Kidney (tissue), 14 donors: ENCODE measurements around the gene ANKUB1. TPM values are rescaled to one million over a fixed set of nuclear protein-coding genes. Genes with fewer than 3 reads are reported as not detected.

Experiments
- DNase-seq, 5 donors: peaks; one replicate each; pipeline ENCODE4 v3.0.0-alpha.2; 2013 to 2020
- FAIRE-seq: peaks from 2 replicates; lab custom pipeline; 2012; peaks lifted over from hg19 to GRCh38; lab: Jason Lieb, UNC
- H3K27ac ChIP-seq, 2 donors: one replicate each; pipeline ENCODE4 v1.7.0; 2013; ENCODE audit warnings: low read depth in 2 of 2, low read length in 2 of 2, inconsistent platforms in 1 of 2
- H3K27me3 ChIP-seq: one replicate; pipeline ENCODE4 v1.7.1; 2013; ENCODE audit warnings: low read length, inconsistent platforms; ENCODE audit not compliant: control insufficient read depth, insufficient read depth
- H3K36me3 ChIP-seq, 3 donors: one replicate each; pipeline versions ENCODE4 v1.7.0 to v1.7.1; 2013; ENCODE audit warnings: low read length in 3 of 3, control low read depth in 1 of 3, inconsistent platforms in 1 of 3; ENCODE audit not compliant: insufficient read depth in 3 of 3, control insufficient read depth in 2 of 3
- H3K4me1 ChIP-seq, 3 donors: one replicate each; pipeline versions ENCODE4 v1.7.0 to v1.7.1; 2013; ENCODE audit warnings: low read length in 3 of 3, inconsistent platforms in 1 of 3, low read depth in 1 of 3; ENCODE audit not compliant: control insufficient read depth in 2 of 3, insufficient read depth in 2 of 3
- H3K4me3 ChIP-seq, 3 donors: one replicate each; pipeline versions ENCODE4 v1.7.0 to v1.8.1; 2013; ENCODE audit warnings: low read length in 3 of 3, control low read depth in 1 of 3, inconsistent platforms in 1 of 3
- H3K9ac ChIP-seq, 3 donors: one replicate each; pipeline versions ENCODE4 v1.7.0 to v1.7.1; 2013; ENCODE audit warnings: low read length in 3 of 3, control low read depth in 1 of 3, inconsistent platforms in 1 of 3
- H3K9me3 ChIP-seq, 3 donors: one replicate each; pipeline versions ENCODE4 v1.7.0 to v1.7.1; 2013; ENCODE audit warnings: low read length in 3 of 3, control low read depth in 1 of 3, inconsistent platforms in 1 of 3; ENCODE audit not compliant: control insufficient read depth in 2 of 3, insufficient read depth in 1 of 3
- intact Hi-C: fragments of 100-400 bp; cut with DNase I; formaldehyde crosslinking; loops from one replicate; pipeline ENCODE4 v1.11.1; 2022
- polyA plus RNA-seq: library from polyadenylated mRNA; stranded (reverse); fragments of 350-450 nt; fragmentation: Illumina TruSeq; extraction: RNeasy Lipid Tissue Mini Kit (QIAGEN cat#74804); gene quantifications from one replicate; pipeline ENCODE4 v1.2.3, GENCODE V29; 2014; ENCODE audit warnings: low read depth, low replicate concordance; ENCODE audit not compliant: insufficient read depth
- total RNA-seq: library from RNA; stranded (reverse); fragmentation: NEBNext Ultra II Directional; extraction: Animal tissue kit (Norgen Biotek cat#: 25700); gene quantifications from one replicate; pipeline ENCODE4 v1.2.1, GENCODE V29; 2021
- TF ChIP-seq, protein P1 (sequence below): IDR thresholded peaks from 3 replicates; pipeline ENCODE4 v1.5.1; 2012; ENCODE audit warnings: mild to moderate bottlenecking, moderate library complexity, borderline replicate concordance; ENCODE audit not compliant: insufficient read depth; ENCODE audit errors: extremely low read depth
- donor health status: control.
- donor health status: control.
- donor health status: control.
- donor health status: control.
- donor health status: control.
- donor health status: DM: yes; HTN: yes; CAD: no.
- donor health status: Normal renal cell carcinoma (clear cell type).

ANKUB1 gene
- total and polyA plus RNA-seq, 2 donors from 2014 or later: not detected

DNA sequence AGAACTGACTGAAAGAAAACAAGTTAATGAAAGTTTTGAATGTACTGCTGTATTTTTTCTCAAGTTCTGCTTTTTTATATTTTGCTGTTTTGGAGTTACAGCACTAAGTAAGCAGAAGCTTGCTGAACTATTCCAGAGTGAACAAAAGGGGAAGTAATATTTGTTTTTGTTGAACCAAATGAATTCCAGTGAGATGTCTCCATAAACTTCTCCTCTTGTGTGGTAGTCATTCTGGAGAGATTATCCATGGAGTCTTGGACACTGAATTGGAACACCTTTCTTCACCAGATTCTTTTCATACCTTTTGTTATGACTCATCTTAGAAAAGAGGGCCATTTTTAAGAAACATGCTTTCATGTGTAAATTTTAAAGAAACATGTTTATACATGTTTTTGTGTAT, 8.8 kb downstream of the ANKUB1 start:
- Histone ChIP-seq H3K4me1 (no peaks in the 10 kb centered on the region), H3K27me3 (no peaks in the 10 kb centered on the region), H3K36me3 (no peaks in the 10 kb centered on the region), H3K4me3 (no peak overlapping the region), H3K27ac (no peak overlapping the region), H3K9ac (no peak overlapping the region), H3K9me3 (no peaks in the 10 kb centered on the region)
- intact Hi-C loops: no loop called here
- TF ChIP-seq, protein P1, sequence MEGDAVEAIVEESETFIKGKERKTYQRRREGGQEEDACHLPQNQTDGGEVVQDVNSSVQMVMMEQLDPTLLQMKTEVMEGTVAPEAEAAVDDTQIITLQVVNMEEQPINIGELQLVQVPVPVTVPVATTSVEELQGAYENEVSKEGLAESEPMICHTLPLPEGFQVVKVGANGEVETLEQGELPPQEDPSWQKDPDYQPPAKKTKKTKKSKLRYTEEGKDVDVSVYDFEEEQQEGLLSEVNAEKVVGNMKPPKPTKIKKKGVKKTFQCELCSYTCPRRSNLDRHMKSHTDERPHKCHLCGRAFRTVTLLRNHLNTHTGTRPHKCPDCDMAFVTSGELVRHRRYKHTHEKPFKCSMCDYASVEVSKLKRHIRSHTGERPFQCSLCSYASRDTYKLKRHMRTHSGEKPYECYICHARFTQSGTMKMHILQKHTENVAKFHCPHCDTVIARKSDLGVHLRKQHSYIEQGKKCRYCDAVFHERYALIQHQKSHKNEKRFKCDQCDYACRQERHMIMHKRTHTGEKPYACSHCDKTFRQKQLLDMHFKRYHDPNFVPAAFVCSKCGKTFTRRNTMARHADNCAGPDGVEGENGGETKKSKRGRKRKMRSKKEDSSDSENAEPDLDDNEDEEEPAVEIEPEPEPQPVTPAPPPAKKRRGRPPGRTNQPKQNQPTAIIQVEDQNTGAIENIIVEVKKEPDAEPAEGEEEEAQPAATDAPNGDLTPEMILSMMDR: no peak
- FAIRE-seq (no peak), DNase-seq (no peak)

DNA sequence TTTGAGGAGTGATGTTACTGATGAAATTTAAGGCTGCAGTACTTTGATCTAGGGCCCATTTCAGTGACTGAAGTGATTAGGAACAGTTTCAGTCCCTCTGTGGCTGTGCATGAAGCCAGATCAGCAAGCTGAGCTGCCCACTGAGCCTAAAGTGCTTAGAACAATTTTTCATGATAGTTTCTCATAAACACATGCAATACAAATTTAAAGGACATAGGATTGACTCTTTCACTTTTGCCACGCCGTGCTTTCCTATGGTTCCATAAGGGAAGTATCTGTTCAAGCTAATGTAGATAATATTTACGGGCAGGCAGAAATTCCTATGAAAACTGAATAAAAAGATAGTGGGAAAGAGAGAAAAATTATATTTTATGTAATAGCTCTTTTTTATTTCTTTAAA, 10.6 kb downstream of the ANKUB1 start:
- TF ChIP-seq, protein P1: no peak
- no peaks in the 10 kb centered on the region for H3K27me3 ChIP-seq
- no peaks in the 10 kb centered on the region for H3K36me3 ChIP-seq
- intact Hi-C loops: no loop called here
- no peak for FAIRE-seq
- no peak overlapping the region for H3K4me3 ChIP-seq
- H3K9me3 ChIP-seq: no peaks in the 10 kb centered on the region
- DNase-seq: no peak
- no peak overlapping the region for H3K9ac ChIP-seq
- no peak overlapping the region for H3K27ac ChIP-seq
- H3K4me1 ChIP-seq: no peaks in the 10 kb centered on the region

DNA sequence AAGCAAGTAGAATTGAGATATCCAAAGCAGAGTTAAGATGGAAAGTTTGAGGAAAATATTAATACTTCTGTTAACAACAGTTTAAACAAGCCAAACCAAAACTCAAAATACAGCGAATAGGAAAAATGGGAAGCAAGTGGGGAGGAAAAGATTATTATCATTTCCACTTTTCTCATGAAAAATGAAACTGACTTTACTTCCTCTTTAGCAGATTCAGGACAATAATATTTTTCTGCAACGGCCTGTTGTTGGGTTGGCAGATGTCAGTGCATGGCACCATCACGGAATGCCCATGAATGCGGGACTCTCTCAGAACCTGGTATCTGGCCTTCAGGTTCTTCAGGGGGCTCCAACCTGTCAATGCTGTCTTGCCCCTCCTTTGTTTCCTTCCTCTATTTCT, 11.1 kb downstream of the ANKUB1 start:
- no peak for FAIRE-seq
- Histone ChIP-seq H3K27ac (no peak overlapping the region), H3K36me3 (no peaks in the 10 kb centered on the region), H3K9ac (no peak overlapping the region), H3K27me3 (no peaks in the 10 kb centered on the region), H3K4me3 (no peak overlapping the region), H3K4me1 (no peaks in the 10 kb centered on the region), H3K9me3 (no peaks in the 10 kb centered on the region)
- TF ChIP-seq, protein P1: no peak
- no peak for DNase-seq
- intact Hi-C loops: no loop called here

DNA sequence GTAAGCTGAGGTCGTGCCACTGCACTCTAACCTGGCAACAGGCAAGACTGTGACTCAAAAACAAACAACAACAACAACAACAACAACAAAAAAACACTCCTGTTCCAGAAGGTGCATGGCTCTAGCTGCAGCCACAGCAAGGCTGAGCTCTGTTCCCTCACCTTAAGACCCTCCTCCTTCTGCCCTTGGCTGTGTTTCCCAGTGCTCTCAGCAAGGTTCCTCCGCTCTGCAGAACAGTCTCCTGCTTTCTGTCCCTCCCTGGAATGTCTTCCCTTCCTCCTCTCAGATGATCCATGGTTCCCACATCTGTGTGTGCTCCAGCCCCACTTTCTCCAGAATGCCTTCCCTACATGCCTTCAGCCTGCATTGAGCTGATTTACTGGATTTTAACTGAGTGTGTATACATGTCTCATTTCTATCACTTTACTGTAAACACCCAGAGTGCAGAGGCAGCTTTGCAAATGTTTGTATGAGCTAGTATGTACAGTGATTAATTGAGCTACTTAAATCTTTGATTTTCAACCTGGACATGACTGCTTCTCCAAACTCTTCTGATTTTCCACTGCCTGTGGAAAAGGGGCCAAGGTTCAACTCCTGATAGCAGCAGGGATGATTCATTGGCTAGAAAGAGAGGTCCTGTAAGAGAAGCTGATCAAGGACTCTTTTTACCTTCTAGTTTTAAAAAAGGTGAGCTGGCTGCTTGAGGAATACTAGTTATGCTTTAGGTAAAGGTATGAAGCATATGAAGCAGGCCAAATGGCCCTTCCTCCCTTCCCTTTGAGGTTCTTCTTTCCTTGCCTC, 14.7 kb downstream of the ANKUB1 start:
- H3K27me3 ChIP-seq: no peaks in the 10 kb centered on the region
- H3K9me3 ChIP-seq: no peaks in the 10 kb centered on the region
- DNase-seq (no peak), FAIRE-seq (no peak)
- H3K9ac ChIP-seq: no peak overlapping the region
- no peak overlapping the region for H3K4me3 ChIP-seq
- H3K36me3 ChIP-seq: no peaks in the 10 kb centered on the region
- H3K27ac ChIP-seq: no peak overlapping the region
- intact Hi-C loops: no loop called here
- H3K4me1 ChIP-seq: no peaks in the 10 kb centered on the region
- TF ChIP-seq, protein P1: no peak
